Nephron progenitor cell (in vitro differentiated cells): ENCODE results near the gene TNK1.

ENCODE experiments used
- DNase-seq: peaks from one replicate; pipeline ENCODE4 v3.0.0; 2021
- H3K27ac Mint-ChIP-seq: 2 replicates; pipeline ENCODE4 v1.8.0; 2021; ENCODE audit warnings: mild to moderate bottlenecking, moderate library complexity, mixed read lengths
- H3K27me3 Mint-ChIP-seq: 2 replicates; pipeline ENCODE4 v1.8.0; 2021; ENCODE audit warnings: mild to moderate bottlenecking, low read depth, mixed read lengths; ENCODE audit not compliant: poor library complexity
- H3K36me3 Mint-ChIP-seq: 2 replicates; pipeline ENCODE4 v1.8.0; 2021; ENCODE audit warnings: low read depth, mixed read lengths
- H3K4me1 Mint-ChIP-seq: 2 replicates; pipeline ENCODE4 v1.8.0; 2021; ENCODE audit warnings: mixed read lengths
- H3K4me3 Mint-ChIP-seq: 2 replicates; pipeline ENCODE4 v1.8.0; 2021; ENCODE audit warnings: mild to moderate bottlenecking, moderate library complexity, mixed read lengths
- H3K9me3 Mint-ChIP-seq: 2 replicates; pipeline ENCODE4 v1.8.0; 2021; ENCODE audit warnings: mild to moderate bottlenecking, moderate library complexity, mixed read lengths
- TF ChIP-seq, protein P1 (sequence below): fragments of 200-600 bp; sonication (generic); IDR thresholded peaks from 2 replicates; pipeline ENCODE4 v1.5.0; 2021; ENCODE audit warnings: antibody characterized with exemption

TNK1 gene

DNA sequence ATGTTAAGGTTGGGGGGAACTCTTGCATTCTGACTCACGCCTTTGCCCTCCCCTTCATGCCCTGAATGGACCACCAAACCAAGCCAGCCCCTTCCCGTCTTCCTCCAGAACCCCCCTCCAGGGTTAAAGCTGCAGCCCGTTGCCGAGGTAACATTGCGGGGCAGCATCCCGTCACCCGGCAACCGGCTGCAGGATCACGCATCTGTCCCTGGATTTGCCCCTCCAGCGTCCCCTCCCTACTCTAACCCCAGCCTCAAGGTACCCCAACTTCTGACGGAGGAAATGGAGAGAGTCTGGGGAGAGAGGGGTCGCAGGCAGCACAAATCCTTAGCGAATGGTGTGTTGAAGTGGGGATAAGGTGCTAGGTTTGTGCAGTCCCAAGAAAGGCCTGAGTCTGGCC, 26.2 kb downstream of the TNK1 start:
- Mint-ChIP-seq H3K36me3 (peaks cover 20% of the 10 kb centered on the region), H3K27ac (no peak overlapping the region), H3K4me1 (peaks cover 39% of the 10 kb centered on the region), H3K27me3 (peaks cover 2% of the 10 kb centered on the region), H3K9me3 (no peaks in the 10 kb centered on the region), H3K4me3 (peak overlapping the region; percentile 48)
- TF ChIP-seq, protein P1, sequence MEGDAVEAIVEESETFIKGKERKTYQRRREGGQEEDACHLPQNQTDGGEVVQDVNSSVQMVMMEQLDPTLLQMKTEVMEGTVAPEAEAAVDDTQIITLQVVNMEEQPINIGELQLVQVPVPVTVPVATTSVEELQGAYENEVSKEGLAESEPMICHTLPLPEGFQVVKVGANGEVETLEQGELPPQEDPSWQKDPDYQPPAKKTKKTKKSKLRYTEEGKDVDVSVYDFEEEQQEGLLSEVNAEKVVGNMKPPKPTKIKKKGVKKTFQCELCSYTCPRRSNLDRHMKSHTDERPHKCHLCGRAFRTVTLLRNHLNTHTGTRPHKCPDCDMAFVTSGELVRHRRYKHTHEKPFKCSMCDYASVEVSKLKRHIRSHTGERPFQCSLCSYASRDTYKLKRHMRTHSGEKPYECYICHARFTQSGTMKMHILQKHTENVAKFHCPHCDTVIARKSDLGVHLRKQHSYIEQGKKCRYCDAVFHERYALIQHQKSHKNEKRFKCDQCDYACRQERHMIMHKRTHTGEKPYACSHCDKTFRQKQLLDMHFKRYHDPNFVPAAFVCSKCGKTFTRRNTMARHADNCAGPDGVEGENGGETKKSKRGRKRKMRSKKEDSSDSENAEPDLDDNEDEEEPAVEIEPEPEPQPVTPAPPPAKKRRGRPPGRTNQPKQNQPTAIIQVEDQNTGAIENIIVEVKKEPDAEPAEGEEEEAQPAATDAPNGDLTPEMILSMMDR = no peak
- no peak for DNase-seq

DNA sequence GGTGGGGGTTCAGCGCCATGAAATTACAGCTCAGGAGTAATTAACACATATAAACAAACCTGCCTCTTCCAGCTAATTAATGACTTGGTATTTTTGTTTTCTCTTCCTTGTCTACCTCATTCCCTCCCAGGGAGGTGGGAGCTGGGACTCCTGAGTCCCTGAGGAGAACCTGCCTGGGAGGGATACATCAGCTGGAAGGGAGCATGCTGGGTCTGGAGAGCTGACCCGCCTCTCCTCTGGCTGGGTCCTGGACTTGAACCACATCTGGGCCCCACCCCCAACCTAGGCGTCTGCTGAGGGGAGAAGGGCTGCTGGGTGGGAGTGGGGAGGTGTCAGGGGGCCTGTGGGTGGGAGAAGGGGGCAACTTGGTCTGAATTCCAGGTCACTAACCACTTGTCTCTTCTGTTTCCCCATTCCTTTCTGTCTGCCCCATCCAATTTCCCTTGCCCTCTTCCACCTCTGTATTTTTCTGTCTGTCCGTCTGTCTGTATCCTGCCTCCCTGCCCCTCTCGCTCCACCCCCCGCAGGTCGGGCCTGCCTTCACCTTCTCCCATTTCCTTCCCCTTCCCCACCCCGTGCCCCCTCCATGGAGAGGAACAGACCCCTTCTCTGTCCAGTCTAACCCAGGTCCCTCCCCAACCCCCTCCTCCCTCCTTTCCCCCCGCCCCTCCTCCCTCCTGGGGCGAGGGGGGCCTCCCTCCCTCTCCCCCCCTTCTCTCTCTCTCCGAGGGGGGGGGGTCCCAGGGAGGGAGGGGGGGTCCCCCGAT, 26.8 kb downstream of the TNK1 start, which contains the start of gene NLGN2:
NLGN2 (plus strand) TSS at position 361 of the 767 bp plus-strand sequence. CDS start 411 bp downstream, outside the sequence.
- Mint-ChIP-seq H3K36me3 (peaks cover 23% of the 10 kb centered on the region), H3K9me3 (no peaks in the 10 kb centered on the region), H3K4me1 (peaks cover 43% of the 10 kb centered on the region), H3K27me3 (peaks cover 2% of the 10 kb centered on the region), H3K27ac (no peak within 1 kb of the TSS), H3K4me3 (peak within 1 kb of the TSS; percentile 48)
- TF ChIP-seq, protein P1 = no peak
- DNase-seq = no peak

DNA sequence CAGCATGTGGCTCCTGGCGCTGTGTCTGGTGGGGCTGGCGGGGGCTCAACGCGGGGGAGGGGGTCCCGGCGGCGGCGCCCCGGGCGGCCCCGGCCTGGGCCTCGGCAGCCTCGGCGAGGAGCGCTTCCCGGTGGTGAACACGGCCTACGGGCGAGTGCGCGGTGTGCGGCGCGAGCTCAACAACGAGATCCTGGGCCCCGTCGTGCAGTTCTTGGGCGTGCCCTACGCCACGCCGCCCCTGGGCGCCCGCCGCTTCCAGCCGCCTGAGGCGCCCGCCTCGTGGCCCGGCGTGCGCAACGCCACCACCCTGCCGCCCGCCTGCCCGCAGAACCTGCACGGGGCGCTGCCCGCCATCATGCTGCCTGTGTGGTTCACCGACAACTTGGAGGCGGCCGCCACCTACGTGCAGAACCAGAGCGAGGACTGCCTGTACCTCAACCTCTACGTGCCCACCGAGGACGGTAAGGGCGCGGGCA, 27.4 kb downstream of the TNK1 start:
- DNase-seq = no peak
- Mint-ChIP-seq H3K9me3 (no peaks in the 10 kb centered on the region), H3K27ac (no peak overlapping the region), H3K27me3 (peaks cover 2% of the 10 kb centered on the region), H3K4me1 (peaks cover 43% of the 10 kb centered on the region), H3K36me3 (peaks cover 23% of the 10 kb centered on the region), H3K4me3 (no peak overlapping the region)
- TF ChIP-seq, protein P1 = no peak

DNA sequence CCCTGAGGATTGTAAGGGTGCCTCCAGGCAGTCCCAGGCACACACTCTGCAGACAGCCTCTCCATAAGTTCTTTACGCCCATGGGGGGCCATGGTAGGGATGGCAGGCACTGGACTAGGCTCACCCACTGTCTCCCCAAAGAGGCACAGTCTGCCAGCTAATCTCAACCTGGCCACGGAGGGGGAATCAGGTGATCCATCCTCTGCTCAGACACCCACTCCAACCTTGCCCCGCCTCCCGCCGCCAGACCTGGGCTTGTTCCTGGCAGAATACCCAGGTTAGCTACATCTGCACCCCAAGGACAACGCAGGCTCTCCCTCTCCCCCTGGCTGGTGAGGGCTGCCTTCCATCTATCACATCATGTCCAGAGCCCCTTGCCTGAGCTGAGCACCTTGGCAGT, 28.0 kb downstream of the TNK1 start:
- peaks cover 44% of the 10 kb centered on the region for H3K4me1 Mint-ChIP-seq
- TF ChIP-seq, protein P1 = no peak
- peaks cover 23% of the 10 kb centered on the region for H3K36me3 Mint-ChIP-seq
- no peaks in the 10 kb centered on the region for H3K9me3 Mint-ChIP-seq
- H3K4me3 Mint-ChIP-seq = no peak overlapping the region
- H3K27ac Mint-ChIP-seq = peak overlapping the region; percentile 72
- DNase-seq = no peak
- H3K27me3 Mint-ChIP-seq = peaks cover 2% of the 10 kb centered on the region

DNA sequence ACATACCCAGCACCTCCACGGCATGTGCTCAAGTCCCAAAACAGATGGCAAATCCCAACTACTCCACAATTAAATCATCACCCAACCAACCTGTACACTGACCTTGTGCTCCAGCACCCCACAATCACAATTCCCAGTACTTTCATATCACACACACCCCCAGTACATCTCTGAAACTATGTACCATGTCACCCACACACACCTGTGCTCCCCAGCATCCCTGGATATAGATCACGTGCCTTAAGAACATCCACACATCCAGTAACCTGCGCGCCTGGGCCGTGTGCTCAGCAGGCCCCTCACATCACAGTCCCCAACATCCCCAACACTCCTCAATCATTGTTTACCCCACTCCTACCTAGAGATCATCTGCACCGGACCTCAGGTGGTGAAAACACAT, 28.8 kb downstream of the TNK1 start:
- H3K9me3 Mint-ChIP-seq = no peaks in the 10 kb centered on the region
- no peak overlapping the region for H3K4me3 Mint-ChIP-seq
- peaks cover 23% of the 10 kb centered on the region for H3K36me3 Mint-ChIP-seq
- H3K27ac Mint-ChIP-seq = peak overlapping the region; percentile 9
- H3K4me1 Mint-ChIP-seq = peaks cover 44% of the 10 kb centered on the region
- H3K27me3 Mint-ChIP-seq = peaks cover 2% of the 10 kb centered on the region
- TF ChIP-seq, protein P1 = no peak
- no peak for DNase-seq
